ENCODE measurements around the gene CCDC141.

DNA sequence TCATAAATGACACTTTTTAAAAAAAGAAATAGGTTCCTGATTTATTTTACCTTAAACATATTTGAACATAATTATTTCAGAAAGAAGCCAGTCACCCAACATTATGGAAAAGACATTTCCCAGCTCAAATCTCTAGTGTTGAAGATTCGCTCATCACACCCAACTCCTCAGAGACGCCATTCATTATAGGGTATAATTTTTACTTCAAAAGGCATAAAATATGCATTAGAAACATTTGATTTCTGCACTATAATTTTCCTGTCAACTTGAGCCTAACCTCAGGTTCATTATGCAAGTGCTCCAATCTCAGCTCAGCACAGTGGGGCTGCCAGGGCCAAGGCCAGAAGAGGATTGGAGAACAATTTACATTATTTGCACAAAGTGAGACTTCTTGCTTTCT is 183.9 kb downstream of the CCDC141 start:
- TF ChIP-seq POLR2A (IDR thresholded peaks at IDR 0.05; ENCODE audit: low read depth, low read length) (no peak), POLR2AphosphoS5 (IDR thresholded peaks at IDR 0.05; ENCODE audit: low read depth, low read length) (no peak), TAF1 (IDR thresholded peaks at IDR 0.05; ENCODE audit: low read depth, low read length) (no peak), SPI1 (IDR thresholded peaks at IDR 0.05; ENCODE audit: low read depth, low read length) (no peak)

Measured in GM12891 (cell line).